ENCODE data around the gene LHFPL4.

Gene LHFPL4

GRCh38 chr3:9473496-9474065, 80.0 kb downstream of the LHFPL4 start:
- DNase-seq (ENCODE audit: low read depth in 2 of 2), result no peak

- DNase-seq (ENCODE audit: low read depth in 2 of 2), result no peak
These were observed 83.6 kb downstream of the LHFPL4 start for GRCh38 chr3:9469986-9470385.

GRCh38 chr3:9468460-9468859, 85.2 kb downstream of the LHFPL4 start:
- DNase-seq (ENCODE audit: low read depth in 2 of 2), result no peak

- no peak for DNase-seq (ENCODE audit: low read depth in 2 of 2)
These were observed 86.2 kb downstream of the LHFPL4 start for GRCh38 chr3:9467451-9467850.

GRCh38 chr3:9455596-9456131, 98.0 kb downstream of the LHFPL4 start:
- DNase-seq (ENCODE audit: low read depth in 2 of 2), result no peak

GRCh38 chr3:9452417-9452816, 101.2 kb downstream of the LHFPL4 start:
- DNase-seq (ENCODE audit: low read depth in 2 of 2), result no peak

- DNase-seq (ENCODE audit: low read depth in 2 of 2), result no peak
These were observed 102.6 kb downstream of the LHFPL4 start for GRCh38 chr3:9450991-9451390.

GRCh38 chr3:9450126-9450525, 103.5 kb downstream of the LHFPL4 start:
- no peak for DNase-seq (ENCODE audit: low read depth in 2 of 2)

GRCh38 chr3:9448643-9449042, 105.0 kb downstream of the LHFPL4 start:
- no peak for DNase-seq (ENCODE audit: low read depth in 2 of 2)
